22Rv1 (cell line): Measurements from ENCODE around the gene E2F7.

Source experiments
- ZFX ChIP-seq: fragments of 450-650 bp; IDR thresholded peaks from 2 replicates; pipeline ENCODE4 v1.6.1; 2017; ENCODE audit warnings: antibody characterized with exemption, borderline replicate concordance
- TF ChIP-seq, protein P1 (sequence below): fragments of 450-650 bp; IDR thresholded peaks from 2 replicates; pipeline ENCODE4 v1.5.1; 2017; ENCODE audit warnings: mild to moderate bottlenecking

DNA sequence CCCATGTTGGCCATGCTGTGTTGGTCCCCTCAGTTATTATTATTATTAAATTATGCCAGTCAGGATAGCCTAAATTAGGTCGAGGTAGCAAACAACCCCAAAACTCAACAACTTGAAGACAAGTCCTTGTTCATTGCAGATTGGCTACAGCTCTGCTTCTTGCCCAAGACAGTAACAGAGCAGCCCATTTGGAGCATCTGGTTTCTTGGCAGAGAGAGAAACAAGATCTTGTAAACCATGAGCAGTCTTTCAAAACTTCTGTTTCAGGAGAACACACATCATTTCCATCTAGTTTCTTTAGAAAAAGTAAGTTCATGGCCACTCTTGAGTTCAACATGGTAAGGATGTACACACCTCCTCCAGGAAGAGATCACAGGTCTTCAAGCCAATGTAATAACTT lies 52.3 kb downstream of the E2F7 start:
- TF ChIP-seq, protein P1, sequence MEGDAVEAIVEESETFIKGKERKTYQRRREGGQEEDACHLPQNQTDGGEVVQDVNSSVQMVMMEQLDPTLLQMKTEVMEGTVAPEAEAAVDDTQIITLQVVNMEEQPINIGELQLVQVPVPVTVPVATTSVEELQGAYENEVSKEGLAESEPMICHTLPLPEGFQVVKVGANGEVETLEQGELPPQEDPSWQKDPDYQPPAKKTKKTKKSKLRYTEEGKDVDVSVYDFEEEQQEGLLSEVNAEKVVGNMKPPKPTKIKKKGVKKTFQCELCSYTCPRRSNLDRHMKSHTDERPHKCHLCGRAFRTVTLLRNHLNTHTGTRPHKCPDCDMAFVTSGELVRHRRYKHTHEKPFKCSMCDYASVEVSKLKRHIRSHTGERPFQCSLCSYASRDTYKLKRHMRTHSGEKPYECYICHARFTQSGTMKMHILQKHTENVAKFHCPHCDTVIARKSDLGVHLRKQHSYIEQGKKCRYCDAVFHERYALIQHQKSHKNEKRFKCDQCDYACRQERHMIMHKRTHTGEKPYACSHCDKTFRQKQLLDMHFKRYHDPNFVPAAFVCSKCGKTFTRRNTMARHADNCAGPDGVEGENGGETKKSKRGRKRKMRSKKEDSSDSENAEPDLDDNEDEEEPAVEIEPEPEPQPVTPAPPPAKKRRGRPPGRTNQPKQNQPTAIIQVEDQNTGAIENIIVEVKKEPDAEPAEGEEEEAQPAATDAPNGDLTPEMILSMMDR, result no peak
- TF ChIP-seq ZFX, result no peak
